Upper lobe of left lung (tissue), 6 donors: ENCODE measurements around the gene LRRC7. TPM values are rescaled to one million over a fixed set of nuclear protein-coding genes. Genes with fewer than 3 reads are reported as not detected.

ENCODE experiments used
- ATAC-seq, 2 donors: fragments of 200-7000 bp; cut with Tn5 transposase; one replicate each; pipeline ENCODE4 v1.9.1; 2022; ENCODE audit warnings: mild to moderate bottlenecking in 2 of 2, moderate library complexity in 2 of 2; ENCODE audit not compliant: low FRiP score in 2 of 2
- DNase-seq, 2 donors: peaks; one replicate each; pipeline ENCODE4 v3.0.0-alpha.2; 2019 to 2020
- H3K27ac ChIP-seq, 4 donors: fragments of 200-600 bp; sonication (generic); one replicate each; pipeline ENCODE4 v1.5.1; 2016 to 2019
- H3K27me3 ChIP-seq, 4 donors: fragments of 200-600 bp; sonication (generic); one replicate each; pipeline ENCODE4 v1.5.1; 2017 to 2019
- H3K36me3 ChIP-seq, 4 donors: fragments of 200-600 bp; sonication (generic); one replicate each; pipeline ENCODE4 v1.5.1; 2016 to 2019
- H3K4me1 ChIP-seq, 4 donors: fragments of 200-600 bp; sonication (generic); one replicate each; pipeline ENCODE4 v1.5.1; 2018 to 2019
- H3K4me3 ChIP-seq, 4 donors: fragments of 200-600 bp; sonication (generic); one replicate each; pipeline ENCODE4 v1.5.1; 2017 to 2019; ENCODE audit warnings: mild to moderate bottlenecking in 2 of 4, moderate library complexity in 1 of 4
- H3K9me3 ChIP-seq, 4 donors: fragments of 200-600 bp; sonication (generic); one replicate each; pipeline ENCODE4 v1.5.1; 2018 to 2019
- EP300 ChIP-seq, 4 donors: sonication (generic); formaldehyde crosslinking; IDR thresholded peaks; one replicate each; pipeline ENCODE4 v1.5.1; 2017; ENCODE audit warnings: antibody characterized with exemption in 4 of 4, control low read depth in 2 of 4
- POLR2A ChIP-seq, 4 donors: fragments of 450-650 bp; IDR thresholded peaks; one replicate each; pipeline ENCODE4 v1.5.1; 2016 to 2017; ENCODE audit warnings: antibody characterized with exemption in 4 of 4, mild to moderate bottlenecking in 2 of 4
- POLR2AphosphoS5 ChIP-seq, 2 donors: sonication (generic); formaldehyde crosslinking; IDR thresholded peaks; one replicate each; pipeline ENCODE4 v1.5.1; 2017; ENCODE audit warnings: antibody characterized with exemption in 2 of 2
- WGBS, 2 donors: methylation state at CpG; one replicate each; pipeline ENCODE4 v1.1.5; 2017 to 2018; 5-methylcytosine and 5-hydroxymethylcytosine counted together
- total RNA-seq, 6 donors: library from RNA; depleted of rRNA in 4 of 6; stranded (reverse); fragments of >200 nt in 4 of 6; gene quantifications; one replicate each; pipeline versions ENCODE4 v1.1.0 to v1.2.1, GENCODE V29; 2016 to 2021
- TF ChIP-seq, protein P1 (sequence below), 6 experiments: fragments of 450-650 bp in 4 of 6; fragments of 200-600 bp in 2 of 6; sonication (generic) in 2 of 6; IDR thresholded peaks; one replicate each; pipeline ENCODE4 v1.5.1; 2016 to 2019; ENCODE audit warnings: antibody characterized with exemption in 6 of 6
- donor health status: DM: no; HTN: no; CAD: no; lungs with moderate emphysema.
- donor health status: DM: no; HTN: yes; CAD: no; lungs with severe emphysema.

LRRC7 gene
- total RNA-seq, 6 donors from 2014 or later = not detected

DNA sequence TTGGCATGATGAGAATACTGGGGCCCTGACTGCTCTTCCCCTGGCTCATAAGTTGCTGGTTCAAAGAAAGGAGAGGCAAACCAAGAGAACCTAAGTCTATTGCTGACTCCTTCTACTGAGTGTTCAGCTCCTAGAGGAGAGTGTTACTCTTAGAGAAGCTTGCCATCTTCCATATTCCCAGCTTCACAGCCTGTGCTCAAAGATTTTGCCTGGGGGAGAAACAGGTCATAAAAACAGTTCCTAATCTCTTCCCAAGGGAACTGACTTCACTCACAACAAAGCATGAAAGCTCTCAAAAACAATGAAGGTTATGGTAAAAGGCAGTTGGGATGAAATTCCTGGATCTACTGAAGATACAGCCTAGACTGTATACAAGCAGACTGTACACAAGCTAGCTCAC lies 600.6 kb downstream of the LRRC7 start:
- DNase-seq = no peak
- TF ChIP-seq, protein P1, sequence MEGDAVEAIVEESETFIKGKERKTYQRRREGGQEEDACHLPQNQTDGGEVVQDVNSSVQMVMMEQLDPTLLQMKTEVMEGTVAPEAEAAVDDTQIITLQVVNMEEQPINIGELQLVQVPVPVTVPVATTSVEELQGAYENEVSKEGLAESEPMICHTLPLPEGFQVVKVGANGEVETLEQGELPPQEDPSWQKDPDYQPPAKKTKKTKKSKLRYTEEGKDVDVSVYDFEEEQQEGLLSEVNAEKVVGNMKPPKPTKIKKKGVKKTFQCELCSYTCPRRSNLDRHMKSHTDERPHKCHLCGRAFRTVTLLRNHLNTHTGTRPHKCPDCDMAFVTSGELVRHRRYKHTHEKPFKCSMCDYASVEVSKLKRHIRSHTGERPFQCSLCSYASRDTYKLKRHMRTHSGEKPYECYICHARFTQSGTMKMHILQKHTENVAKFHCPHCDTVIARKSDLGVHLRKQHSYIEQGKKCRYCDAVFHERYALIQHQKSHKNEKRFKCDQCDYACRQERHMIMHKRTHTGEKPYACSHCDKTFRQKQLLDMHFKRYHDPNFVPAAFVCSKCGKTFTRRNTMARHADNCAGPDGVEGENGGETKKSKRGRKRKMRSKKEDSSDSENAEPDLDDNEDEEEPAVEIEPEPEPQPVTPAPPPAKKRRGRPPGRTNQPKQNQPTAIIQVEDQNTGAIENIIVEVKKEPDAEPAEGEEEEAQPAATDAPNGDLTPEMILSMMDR (IDR thresholded peaks at IDR 0.05) = no peak
- TF ChIP-seq EP300 (IDR thresholded peaks at IDR 0.05) = no peak
- TF ChIP-seq POLR2A (IDR thresholded peaks at IDR 0.05) = no peak
- no peak for TF ChIP-seq POLR2AphosphoS5 (IDR thresholded peaks at IDR 0.05)
- H3K27ac ChIP-seq = no peak overlapping the region
- H3K27me3 ChIP-seq = no peaks in the 10 kb centered on the region
- H3K4me1 ChIP-seq = no peaks in the 10 kb centered on the region
- peaks cover 0 to 14% (median 2%) of the 10 kb centered on the region in 4 donors for H3K36me3 ChIP-seq
- no peak overlapping the region for H3K4me3 ChIP-seq
- H3K9me3 ChIP-seq = no peaks in the 10 kb centered on the region
- no peak for ATAC-seq

DNA sequence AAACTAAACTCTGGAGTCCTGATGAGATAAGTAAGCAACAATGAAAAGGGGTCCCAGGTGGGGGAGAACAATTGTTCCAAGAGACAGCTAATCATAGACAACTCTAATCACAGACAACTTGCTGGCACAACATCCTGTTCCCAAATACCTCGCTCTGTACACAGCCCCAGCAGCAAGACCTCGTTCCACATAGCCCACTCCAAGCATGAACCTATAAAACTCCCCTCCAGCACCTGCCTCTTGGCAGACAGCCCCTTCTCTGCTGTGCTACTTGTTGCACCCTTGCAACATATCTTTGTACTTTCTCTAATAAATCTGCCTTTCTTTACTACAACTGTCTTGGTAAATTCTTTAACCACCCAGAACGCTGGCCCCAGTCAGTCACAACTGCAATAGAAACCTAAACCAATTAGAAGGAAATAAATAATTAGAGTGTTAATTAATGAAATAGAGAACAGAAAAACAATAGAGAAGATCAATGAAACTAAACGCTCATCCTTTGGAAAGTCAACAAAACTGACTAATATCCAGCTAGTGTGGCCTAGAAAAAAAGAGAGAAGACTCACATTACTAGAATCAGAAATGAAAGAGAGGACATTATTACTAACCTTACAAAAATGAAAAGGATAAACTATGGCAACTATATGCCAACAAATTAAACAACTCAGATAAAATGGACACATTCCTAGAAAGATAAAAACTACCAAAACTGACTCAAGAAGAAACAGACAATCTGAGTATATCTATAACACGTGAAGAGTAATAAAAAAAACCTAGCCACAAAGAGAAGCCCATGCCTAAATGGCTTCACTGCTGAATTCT lies 601.5 kb downstream of the LRRC7 start:
- Histone ChIP-seq H3K4me1 (no peaks in the 10 kb centered on the region), H3K4me3 (no peak overlapping the region), H3K9me3 (no peaks in the 10 kb centered on the region), H3K27ac (no peak overlapping the region), H3K36me3 (peaks cover 0 to 18% (median 0%) of the 10 kb centered on the region in 4 donors), H3K27me3 (no peaks in the 10 kb centered on the region)
- 85 to 90% methylated on average over 5 of the region's 5 CpGs for WGBS, 2 donors
- TF ChIP-seq EP300 (IDR thresholded peaks at IDR 0.05) (no peak), POLR2AphosphoS5 (IDR thresholded peaks at IDR 0.05) (no peak), POLR2A (IDR thresholded peaks at IDR 0.05) (no peak)
- TF ChIP-seq, protein P1 (IDR thresholded peaks at IDR 0.05) = no peak
- no peak for ATAC-seq
- DNase-seq = no peak

DNA sequence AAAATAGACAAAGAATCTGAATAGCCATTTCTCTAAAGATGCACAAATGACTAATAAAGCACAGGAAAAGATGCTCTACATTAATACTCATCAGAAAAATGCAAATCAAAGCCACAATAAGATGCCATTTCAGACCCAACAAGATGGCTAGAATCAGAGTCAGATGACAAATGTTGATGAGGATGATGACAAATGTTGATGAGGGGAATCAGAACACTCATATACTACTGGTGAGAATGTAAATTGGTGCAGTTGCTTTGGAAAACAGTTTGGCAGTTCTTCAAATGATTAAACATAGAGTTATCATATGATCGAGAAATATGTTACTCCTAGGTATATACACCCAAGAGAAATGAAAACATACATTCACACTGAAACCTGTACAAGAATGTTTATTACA lies 603.8 kb downstream of the LRRC7 start:
- ATAC-seq (no peak), DNase-seq (no peak)
- 88 to 100% methylated on average over 1 of the region's 1 CpG for WGBS, 2 donors
- Histone ChIP-seq H3K27ac (no peak overlapping the region), H3K27me3 (no peaks in the 10 kb centered on the region), H3K36me3 (peaks cover 0 to 33% (median 0%) of the 10 kb centered on the region in 4 donors), H3K4me3 (no peak overlapping the region), H3K9me3 (no peaks in the 10 kb centered on the region), H3K4me1 (no peaks in the 10 kb centered on the region)
- TF ChIP-seq, protein P1 (IDR thresholded peaks at IDR 0.05) = no peak
- TF ChIP-seq EP300 (IDR thresholded peaks at IDR 0.05) (no peak), POLR2A (IDR thresholded peaks at IDR 0.05) (no peak), POLR2AphosphoS5 (IDR thresholded peaks at IDR 0.05) (no peak)
